Transverse colon (tissue), 4 donors: Measurements from ENCODE around the gene SUPT5H. TPM values are rescaled to one million over a fixed set of nuclear protein-coding genes. Genes with fewer than 3 reads are reported as not detected.
A peak's percentile ranks its signal among the peaks of the same experiment; 100 is the strongest.

Experiments used
- DNase-seq: peaks from one replicate; pipeline ENCODE4 v3.0.0-alpha.2; 2019
- H3K27ac ChIP-seq, 4 donors: fragments of 200-600 bp; sonication (generic); 2 replicates each; pipeline ENCODE4 v1.5.1; 2016 to 2018; ENCODE audit warnings: inconsistent platforms in 4 of 4
- H3K27me3 ChIP-seq: fragments of 200-600 bp; sonication (generic); 2 replicates; pipeline ENCODE4 v1.5.1; 2017; ENCODE audit warnings: inconsistent platforms
- H3K36me3 ChIP-seq, 4 donors: fragments of 200-600 bp; sonication (generic); 2 replicates each; pipeline ENCODE4 v1.5.1; 2017 to 2019; ENCODE audit warnings: inconsistent platforms in 4 of 4
- H3K4me1 ChIP-seq, 4 donors: fragments of 200-600 bp; sonication (generic); 2 replicates each; pipeline ENCODE4 v1.5.1; 2017 to 2020; ENCODE audit warnings: inconsistent platforms in 4 of 4
- H3K4me3 ChIP-seq, 4 donors: fragments of 200-600 bp; sonication (generic); 1 replicate in 1 of 4; 2 replicates in 3 of 4; pipeline versions ENCODE4 v1.5.1 to v1.6.1; 2017 to 2019; ENCODE audit warnings: inconsistent platforms in 4 of 4
- H3K9me3 ChIP-seq, 2 donors: fragments of 200-600 bp; sonication (generic); 2 replicates each; pipeline ENCODE4 v1.5.1; 2017 to 2019; ENCODE audit warnings: inconsistent platforms in 2 of 2
- EP300 ChIP-seq: sonication (generic); formaldehyde crosslinking; IDR thresholded peaks from one replicate; pipeline ENCODE4 v1.6.1; 2017; ENCODE audit warnings: antibody characterized with exemption, low read depth
- POLR2A ChIP-seq: fragments of 450-650 bp; IDR thresholded peaks from one replicate; pipeline ENCODE4 v1.6.1; 2016; ENCODE audit warnings: antibody characterized with exemption, mild to moderate bottlenecking, moderate library complexity
- POLR2AphosphoS5 ChIP-seq, 3 donors: sonication (generic); formaldehyde crosslinking; IDR thresholded peaks; one replicate each; pipeline ENCODE4 v1.6.1; 2016; ENCODE audit warnings: antibody characterized with exemption in 3 of 3
- WGBS, 2 donors: methylation state at CpG; one replicate each; pipeline ENCODE4 v1.1.5; 2018; ENCODE audit warnings: low coverage in 1 of 2; 5-methylcytosine and 5-hydroxymethylcytosine counted together
- in situ Hi-C, 4 donors: fragments of 200-750 bp; cut with MboI; loops; one replicate each; pipeline versions ENCODE4 v1.15.0 to v1.15.1; 2017; ENCODE audit warnings: low sequenced_read_pairs in 3 of 4, low pct_ligation_motif_present in 1 of 4, low pct_unique_long_range_greater_than_20kb in 1 of 4
- intact Hi-C: fragments of 100-400 bp; cut with DNase I; formaldehyde crosslinking; loops from one replicate; pipeline ENCODE4 v1.15.1; 2023; ENCODE audit warnings: low total_unique reads
- total RNA-seq, 4 donors: library from RNA; depleted of rRNA; stranded (reverse); fragments of >200 nt; gene quantifications; one replicate each; pipeline ENCODE4 v1.1.0, GENCODE V29; 2016
- TF ChIP-seq, protein P1 (sequence below), 5 experiments: fragments of 200-600 bp in 3 of 5; fragments of 450-650 bp in 2 of 5; sonication (generic) in 3 of 5; IDR thresholded peaks; 1 replicate in 2 of 5; 2 replicates in 3 of 5; pipeline ENCODE4 v1.5.1; 2016 to 2017; ENCODE audit warnings: antibody characterized with exemption in 5 of 5, inconsistent platforms in 3 of 5, mild to moderate bottlenecking in 2 of 5, moderate library complexity in 1 of 5

Gene SUPT5H
- total RNA-seq, 4 donors from 2014 or later: 97.1 to 161 (median 125) TPM

DNA sequence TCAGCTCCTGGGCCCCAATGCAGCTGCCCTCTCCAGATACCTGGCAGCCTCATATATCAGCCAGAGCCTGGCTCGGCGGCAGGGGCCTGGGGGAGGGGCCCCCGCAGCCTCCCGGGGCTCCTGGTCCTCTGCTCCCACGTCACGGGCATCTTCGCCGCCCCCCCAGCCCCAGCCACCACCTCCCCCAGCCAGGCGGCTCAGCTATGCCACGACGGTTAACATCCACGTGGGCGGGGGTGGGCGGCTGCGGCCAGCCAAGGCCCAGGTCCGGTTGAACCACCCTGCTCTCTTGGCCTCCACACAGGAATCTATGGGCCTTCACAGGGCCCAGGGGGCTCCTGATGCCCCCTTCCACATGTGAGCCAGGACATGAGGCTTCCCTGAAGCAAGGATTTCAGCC lies 20.4 kb upstream of the SUPT5H start:
- in situ Hi-C loops: loop anchor here in 1 of 4 donors (25.0 kb wide), 1 partner anchor 112 kb away; the partner anchor contains the start of genes EID2 and EID2B

GRCh38 chr19:39425744-39426143 lies 19.6 kb upstream of the SUPT5H start:
- Histone ChIP-seq H3K36me3 (no peaks in the 10 kb centered on the region), H3K4me1 (peaks cover 0 to 16% (median 10%) of the 10 kb centered on the region in 4 donors), H3K9me3 (no peaks in the 10 kb centered on the region), H3K27me3 (no peaks in the 10 kb centered on the region), H3K4me3 (no peak overlapping the region), H3K27ac (no peak overlapping the region)
- no peak for DNase-seq
- intact Hi-C loops (no loop called here), in situ Hi-C loops (loop anchor here in 1 of 4 donors (25.0 kb wide), 1 partner anchor 112 kb away; the partner anchor contains the start of genes EID2 and EID2B)
- WGBS, 2 donors: 88 to 89% methylated on average over 6 to 7 of the region's 7 CpGs
- TF ChIP-seq POLR2AphosphoS5 (IDR thresholded peaks at IDR 0.05) (no peak), EP300 (no peak), POLR2A (no peak)
- TF ChIP-seq, protein P1, sequence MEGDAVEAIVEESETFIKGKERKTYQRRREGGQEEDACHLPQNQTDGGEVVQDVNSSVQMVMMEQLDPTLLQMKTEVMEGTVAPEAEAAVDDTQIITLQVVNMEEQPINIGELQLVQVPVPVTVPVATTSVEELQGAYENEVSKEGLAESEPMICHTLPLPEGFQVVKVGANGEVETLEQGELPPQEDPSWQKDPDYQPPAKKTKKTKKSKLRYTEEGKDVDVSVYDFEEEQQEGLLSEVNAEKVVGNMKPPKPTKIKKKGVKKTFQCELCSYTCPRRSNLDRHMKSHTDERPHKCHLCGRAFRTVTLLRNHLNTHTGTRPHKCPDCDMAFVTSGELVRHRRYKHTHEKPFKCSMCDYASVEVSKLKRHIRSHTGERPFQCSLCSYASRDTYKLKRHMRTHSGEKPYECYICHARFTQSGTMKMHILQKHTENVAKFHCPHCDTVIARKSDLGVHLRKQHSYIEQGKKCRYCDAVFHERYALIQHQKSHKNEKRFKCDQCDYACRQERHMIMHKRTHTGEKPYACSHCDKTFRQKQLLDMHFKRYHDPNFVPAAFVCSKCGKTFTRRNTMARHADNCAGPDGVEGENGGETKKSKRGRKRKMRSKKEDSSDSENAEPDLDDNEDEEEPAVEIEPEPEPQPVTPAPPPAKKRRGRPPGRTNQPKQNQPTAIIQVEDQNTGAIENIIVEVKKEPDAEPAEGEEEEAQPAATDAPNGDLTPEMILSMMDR (IDR thresholded peaks at IDR 0.05): no peak

More for the DNA sequence above, 20.4 kb upstream of the SUPT5H start:
- 79% methylated on average over 16 of the region's 16 CpGs; no CpG with 5 or more reads in 1 of the 2 donors for WGBS, 2 donors
- TF ChIP-seq EP300 (no peak), POLR2A (no peak), POLR2AphosphoS5 (IDR thresholded peaks at IDR 0.05) (no peak)
- TF ChIP-seq, protein P1 (IDR thresholded peaks at IDR 0.05): no peak
- no peak overlapping the region for H3K27ac ChIP-seq
- no peaks in the 10 kb centered on the region for H3K27me3 ChIP-seq
- intact Hi-C loops: no loop called here
- H3K36me3 ChIP-seq: no peaks in the 10 kb centered on the region
- H3K4me1 ChIP-seq: peaks cover 0 to 16% (median 10%) of the 10 kb centered on the region in 4 donors
- no peaks in the 10 kb centered on the region for H3K9me3 ChIP-seq
- no peak for DNase-seq
- no peak overlapping the region for H3K4me3 ChIP-seq

DNA sequence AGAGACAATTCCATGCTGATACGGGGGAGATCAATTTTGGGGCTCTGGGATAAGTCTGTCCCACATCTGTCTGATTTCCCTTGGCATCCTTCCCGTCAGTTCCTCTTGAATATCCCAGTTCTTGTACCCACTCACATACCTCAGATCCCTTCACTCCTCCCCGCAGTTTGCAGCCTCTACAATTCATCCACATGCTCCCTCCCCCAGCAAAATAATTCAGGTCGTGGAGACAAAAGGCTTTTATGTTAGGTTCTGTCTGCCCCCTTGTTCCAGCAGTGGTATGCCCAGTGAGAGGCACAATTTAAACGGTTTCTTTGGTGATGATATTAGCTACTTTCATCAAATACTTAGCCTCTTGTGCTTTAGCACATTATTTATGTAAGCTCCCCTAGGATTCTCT lies 19.2 kb upstream of the SUPT5H start:
- Histone ChIP-seq H3K4me3 (no peak overlapping the region), H3K4me1 (peaks cover 0 to 18% (median 10%) of the 10 kb centered on the region in 4 donors), H3K9me3 (no peaks in the 10 kb centered on the region), H3K36me3 (no peaks in the 10 kb centered on the region), H3K27ac (no peak overlapping the region), H3K27me3 (no peaks in the 10 kb centered on the region)
- DNase-seq: no peak
- TF ChIP-seq POLR2AphosphoS5 (IDR thresholded peaks at IDR 0.05) (no peak), EP300 (no peak), POLR2A (no peak)
- TF ChIP-seq, protein P1 (IDR thresholded peaks at IDR 0.05): no peak
- intact Hi-C loops: no loop called here
- in situ Hi-C loops: loop anchor here in 1 of 4 donors (25.0 kb wide), 1 partner anchor 111 kb away; the partner anchor contains the start of genes EID2 and EID2B
- WGBS, 2 donors: 55 to 61% methylated on average over 3 to 5 of the region's 5 CpGs

DNA sequence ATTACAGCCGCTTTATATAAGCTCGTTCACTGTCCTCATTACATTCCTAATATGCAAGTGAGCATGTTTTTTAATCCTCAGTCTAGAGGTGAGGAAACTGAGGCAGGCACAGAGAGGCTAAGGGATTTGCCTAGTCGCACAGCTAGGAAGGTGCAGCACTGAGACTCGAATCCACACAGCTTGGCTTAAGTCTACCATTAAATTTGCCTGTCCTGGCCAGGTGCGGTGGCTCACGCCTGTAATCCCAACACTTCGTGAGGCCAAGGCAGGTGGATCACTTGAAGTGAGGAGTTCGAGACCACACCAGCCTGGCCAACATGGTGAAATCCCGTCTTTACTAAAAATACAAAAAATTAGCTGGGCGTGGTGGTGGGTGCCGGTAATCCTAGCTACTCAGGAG lies 17.7 kb upstream of the SUPT5H start:
- peaks cover 0 to 10% (median 4%) of the 10 kb centered on the region in 4 donors for H3K36me3 ChIP-seq
- 84 to 88% methylated on average over 3 to 11 of the region's 11 CpGs for WGBS, 2 donors
- peak overlapping the region; percentile 82 to 91 (median 86) for H3K27ac ChIP-seq
- peaks cover 0 to 20% (median 12%) of the 10 kb centered on the region in 4 donors for H3K4me1 ChIP-seq
- in situ Hi-C loops: loop anchor here in 1 of 4 donors (25.0 kb wide), 1 partner anchor 110 kb away; the partner anchor contains the start of genes EID2 and EID2B
- H3K27me3 ChIP-seq: no peaks in the 10 kb centered on the region
- DNase-seq: no peak
- no peaks in the 10 kb centered on the region for H3K9me3 ChIP-seq
- no peak for TF ChIP-seq POLR2AphosphoS5 (IDR thresholded peaks at IDR 0.05)
- TF ChIP-seq, protein P1 (IDR thresholded peaks at IDR 0.05): no peak
- intact Hi-C loops: no loop called here
- no peak overlapping the region for H3K4me3 ChIP-seq
